Fibroblast of lung (primary cell): ENCODE results near the gene ANO6.

ENCODE experiments used
- EZH2 ChIP-seq: IDR thresholded peaks from 2 replicates; pipeline ENCODE4 v1.5.1; 2012; ENCODE audit warnings: low read length, control low read depth, mild to moderate bottlenecking; ENCODE audit errors: missing control alignments
- TF ChIP-seq, protein P1 (sequence below), 2 donors: IDR thresholded peaks in 1 of 2; conservative IDR thresholded peaks in 1 of 2; 1 replicate in 1 of 2; 2 replicates in 1 of 2; pipeline ENCODE4 v1.5.1; 2011 to 2012; ENCODE audit warnings: low read length in 2 of 2, control low read depth in 1 of 2, inconsistent platforms in 1 of 2, low read depth in 1 of 2, mild to moderate bottlenecking in 1 of 2

DNA sequence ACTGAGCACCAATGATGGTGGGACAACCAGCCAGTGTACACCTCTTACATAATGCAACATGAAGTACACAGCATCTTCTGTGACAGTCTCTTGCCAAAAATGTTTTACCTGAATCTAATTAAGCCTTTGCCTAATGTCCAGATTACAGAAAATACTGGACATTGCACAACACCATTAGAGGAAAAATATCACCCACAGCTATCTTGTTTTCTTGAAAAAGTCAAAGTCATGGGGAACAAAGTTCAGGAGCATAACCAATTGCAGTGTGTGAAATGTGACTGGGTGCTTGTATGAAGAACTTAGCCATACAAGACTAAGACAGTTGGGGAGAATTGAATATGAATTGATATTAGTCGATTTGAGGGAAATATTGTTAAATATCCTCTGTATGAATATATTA lies 12.1 kb upstream of the ANO6 start:
- TF ChIP-seq, protein P1, sequence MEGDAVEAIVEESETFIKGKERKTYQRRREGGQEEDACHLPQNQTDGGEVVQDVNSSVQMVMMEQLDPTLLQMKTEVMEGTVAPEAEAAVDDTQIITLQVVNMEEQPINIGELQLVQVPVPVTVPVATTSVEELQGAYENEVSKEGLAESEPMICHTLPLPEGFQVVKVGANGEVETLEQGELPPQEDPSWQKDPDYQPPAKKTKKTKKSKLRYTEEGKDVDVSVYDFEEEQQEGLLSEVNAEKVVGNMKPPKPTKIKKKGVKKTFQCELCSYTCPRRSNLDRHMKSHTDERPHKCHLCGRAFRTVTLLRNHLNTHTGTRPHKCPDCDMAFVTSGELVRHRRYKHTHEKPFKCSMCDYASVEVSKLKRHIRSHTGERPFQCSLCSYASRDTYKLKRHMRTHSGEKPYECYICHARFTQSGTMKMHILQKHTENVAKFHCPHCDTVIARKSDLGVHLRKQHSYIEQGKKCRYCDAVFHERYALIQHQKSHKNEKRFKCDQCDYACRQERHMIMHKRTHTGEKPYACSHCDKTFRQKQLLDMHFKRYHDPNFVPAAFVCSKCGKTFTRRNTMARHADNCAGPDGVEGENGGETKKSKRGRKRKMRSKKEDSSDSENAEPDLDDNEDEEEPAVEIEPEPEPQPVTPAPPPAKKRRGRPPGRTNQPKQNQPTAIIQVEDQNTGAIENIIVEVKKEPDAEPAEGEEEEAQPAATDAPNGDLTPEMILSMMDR (conservative IDR thresholded peaks at IDR 0.05 in 1 of 2, IDR thresholded peaks at IDR 0.05 in 1 of 2; ENCODE audit: low read depth in 1 of 2, low read length in 2 of 2): no peak
- no peak for TF ChIP-seq EZH2
